Stimulated activated CD4-positive, alpha-beta T cell treated with anti-CD3 and anti-CD28 coated beads, Interleukin-2, amount 100 ng/mL, for 4 hours (primary cell): Measurements from ENCODE around the gene COX5A.
"Not testable (repeated sequence)": the region's sequence is repeated elsewhere in the genome, so short reads cannot be mapped to it uniquely, and the experiment has no call there.

Experiments used
- DNase-seq: peaks from one replicate; pipeline ENCODE4 v3.0.0-alpha.2; 2020; ENCODE audit warnings: low read depth

The COX5A gene

DNA sequence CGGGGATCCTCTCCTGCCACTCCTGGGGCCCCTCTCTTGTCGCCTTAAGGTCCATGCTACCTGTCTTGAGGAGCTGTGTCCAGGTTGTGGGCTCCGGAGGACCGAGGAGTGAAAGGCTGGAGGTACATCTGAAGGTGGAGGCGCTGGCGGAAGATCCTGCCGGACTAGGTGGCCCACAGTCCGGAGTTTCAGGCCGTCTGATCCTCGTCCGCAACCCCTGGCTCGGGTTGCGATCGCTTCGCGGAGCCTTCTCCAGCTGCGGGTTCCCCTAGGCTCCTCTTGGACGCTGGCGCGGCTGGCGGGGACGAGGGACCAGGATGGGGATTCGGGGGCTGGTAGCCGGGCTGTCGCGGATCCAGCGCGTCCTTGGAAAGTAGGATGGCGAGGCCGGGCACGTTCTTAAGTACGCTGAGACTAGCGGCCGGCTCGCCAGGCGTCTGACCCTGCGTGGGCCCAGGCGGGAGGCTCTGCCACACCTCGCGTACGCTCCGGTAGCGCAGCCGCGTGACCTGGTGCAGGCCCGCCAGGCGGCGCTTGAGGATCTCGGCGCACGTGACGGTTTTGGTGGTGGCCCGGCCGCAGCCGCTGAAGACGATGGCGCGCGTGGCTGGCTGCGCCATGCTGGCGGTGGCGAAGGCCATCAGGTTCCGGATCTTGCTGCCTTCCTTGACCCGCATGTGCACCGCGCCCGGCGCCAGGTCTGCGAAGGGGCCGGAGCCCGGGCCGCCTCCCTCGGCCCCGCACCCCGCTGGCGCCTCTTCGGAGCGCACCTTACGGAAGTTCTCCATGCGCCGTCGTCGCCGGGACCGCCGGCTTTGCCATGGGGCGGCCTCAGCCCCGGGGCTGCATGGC lies 18.1 kb upstream of the COX5A start:
- DNase-seq, result peak; percentile 64

DNA sequence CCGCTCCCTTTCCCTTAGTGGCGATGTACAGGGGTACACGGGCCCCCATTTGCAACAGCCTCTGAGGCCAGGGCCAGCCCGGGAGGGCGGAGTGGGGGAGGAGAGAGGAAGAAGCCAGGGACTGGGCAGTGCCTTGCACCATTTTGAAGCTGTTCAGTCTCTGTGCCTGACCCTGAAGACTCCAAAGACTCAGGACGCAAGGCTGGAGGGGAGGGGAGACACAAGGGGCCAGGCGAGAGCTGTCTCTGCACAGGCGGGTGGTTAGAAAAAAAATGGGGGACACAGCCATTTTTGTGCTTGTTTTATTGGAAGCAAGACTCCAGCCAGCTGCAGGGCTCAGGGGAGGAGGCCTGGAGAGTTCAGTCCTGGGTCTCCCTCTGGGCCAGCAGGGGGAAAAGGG lies 17.1 kb upstream of the COX5A start:
- DNase-seq, result no peak

- no peak for DNase-seq
Measured at GRCh38 chr15:74954515-74954914, 16.6 kb upstream of the COX5A start.

- no peak for DNase-seq
Measured at GRCh38 chr15:74951006-74951405, 13.1 kb upstream of the COX5A start.

DNA sequence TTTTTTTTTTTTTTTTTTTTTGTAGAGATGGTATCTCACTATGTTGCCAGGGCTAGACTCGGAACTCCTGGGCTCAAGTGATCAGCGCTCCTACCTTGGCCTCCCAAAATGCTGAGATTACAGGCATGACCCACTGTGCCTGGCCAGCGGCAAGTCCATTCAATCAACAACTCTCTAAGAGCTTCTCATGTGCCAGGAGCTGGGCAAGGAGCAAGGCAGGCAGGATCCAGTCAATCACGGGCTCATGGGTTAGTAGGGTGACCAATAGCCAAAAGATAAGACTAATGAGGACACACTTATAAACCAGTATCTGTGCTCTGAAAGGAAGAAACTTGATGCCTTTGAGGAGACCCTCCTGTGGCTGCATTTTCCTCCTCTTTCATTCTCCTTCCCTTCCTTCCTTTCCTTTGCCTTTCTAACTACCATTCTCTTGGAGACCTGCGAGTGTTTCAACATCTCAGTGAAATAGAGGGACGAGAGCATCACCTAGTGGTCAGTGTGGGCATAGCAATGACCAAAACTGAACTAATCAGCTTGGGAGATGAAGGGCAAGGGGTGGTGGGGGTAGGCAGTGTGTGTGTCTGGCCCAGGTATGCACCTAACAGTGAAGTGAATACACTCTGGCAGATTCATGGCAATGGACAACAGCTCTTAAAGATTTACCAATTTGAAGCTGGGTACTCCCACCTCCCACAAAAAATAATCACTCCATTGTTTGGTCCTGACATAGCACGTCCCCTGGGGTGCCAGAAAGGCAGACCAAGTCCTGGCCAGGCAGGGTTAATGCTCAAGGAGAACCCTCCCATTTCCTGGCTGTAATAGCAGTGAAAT lies 12.4 kb upstream of the COX5A start:
- DNase-seq, result peak; percentile 72

DNA sequence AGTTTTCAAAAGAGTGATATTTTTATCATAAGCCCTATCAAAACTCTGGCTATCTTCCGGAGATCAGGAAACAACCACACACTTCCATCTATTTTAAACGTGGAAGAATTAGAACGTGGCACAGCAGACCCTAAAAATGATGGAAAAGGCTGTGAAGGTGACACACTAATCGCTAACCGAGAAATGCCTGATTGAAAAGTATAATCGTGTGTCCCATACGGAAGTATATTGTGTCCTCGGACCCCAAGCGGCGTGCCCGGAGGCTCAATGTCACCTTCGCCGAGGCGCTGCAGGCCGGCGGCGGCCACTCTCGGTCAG lies 642 bp downstream of the COX5A start:
- no peak for DNase-seq

DNA sequence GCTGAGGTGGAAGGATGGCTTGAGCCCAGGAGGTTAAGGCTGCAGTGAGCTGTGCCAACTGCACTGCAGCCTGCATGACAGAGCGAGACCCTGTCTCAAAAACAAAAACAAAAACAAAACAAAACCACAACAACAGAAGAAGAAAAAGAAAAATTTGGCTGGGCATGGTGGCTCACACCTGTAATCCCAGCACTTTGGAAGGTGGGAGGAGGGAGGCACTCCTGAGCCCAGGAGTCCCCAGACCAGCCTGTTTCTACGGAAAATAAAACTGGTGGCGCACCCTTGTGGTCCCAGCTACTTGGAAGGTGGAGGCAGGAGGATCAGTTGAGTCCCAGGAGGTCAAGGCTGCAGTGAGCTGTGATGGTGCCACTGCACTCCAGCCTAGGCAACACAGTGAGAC lies 2.7 kb downstream of the COX5A start:
- DNase-seq, result not testable (repeated sequence)

GRCh38 chr15:74933573-74933972 lies 4.3 kb downstream of the COX5A start:
- no peak for DNase-seq

DNA sequence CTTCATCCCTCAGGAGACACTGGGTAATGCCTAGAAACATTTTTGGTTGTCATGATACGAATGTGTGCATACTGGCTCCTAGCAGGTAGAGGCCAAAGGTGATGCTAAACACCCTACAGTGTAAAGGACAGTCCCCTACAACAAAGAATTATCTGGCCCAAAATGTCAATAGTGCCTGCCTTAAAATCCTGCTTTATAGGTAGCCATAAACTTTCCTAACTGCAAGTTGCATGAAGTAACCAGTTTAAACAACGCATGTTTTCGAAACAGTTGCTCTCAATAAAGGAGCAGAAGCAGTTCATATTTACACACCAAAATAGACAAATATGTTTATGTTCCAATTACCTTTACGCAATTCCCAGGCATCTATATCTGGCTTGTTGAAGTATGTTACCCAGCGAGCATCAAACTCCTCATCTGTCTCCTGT lies 9.1 kb downstream of the COX5A start:
- no peak for DNase-seq

GRCh38 chr15:74924525-74924924 lies 13.3 kb downstream of the COX5A start:
- no peak for DNase-seq

DNA sequence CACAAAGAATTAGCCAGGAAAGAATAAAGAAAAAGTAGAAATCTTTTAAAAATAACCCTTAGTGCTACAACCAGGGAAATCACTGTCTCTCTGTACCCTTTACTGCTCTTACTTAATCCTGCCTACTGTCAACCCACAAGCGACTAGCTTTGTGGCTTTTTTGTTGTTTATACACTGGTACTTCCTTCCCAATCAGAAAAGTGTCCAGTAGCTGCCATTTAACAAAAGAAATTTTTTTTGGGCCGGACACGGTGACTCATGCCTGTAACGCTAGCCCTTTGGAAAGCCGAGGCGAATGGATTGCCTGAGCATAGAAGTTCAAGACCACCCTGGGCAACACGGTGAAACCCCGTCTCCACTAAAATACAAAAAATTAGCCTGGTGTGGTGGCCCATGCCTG lies 17.4 kb downstream of the COX5A start:
- no peak for DNase-seq

GRCh38 chr15:74917676-74918075 lies 20.2 kb downstream of the COX5A start:
- DNase-seq, result no peak

- not testable (repeated sequence) for DNase-seq
Measured at GRCh38 chr15:74913799-74914198, 24.1 kb downstream of the COX5A start.

DNA sequence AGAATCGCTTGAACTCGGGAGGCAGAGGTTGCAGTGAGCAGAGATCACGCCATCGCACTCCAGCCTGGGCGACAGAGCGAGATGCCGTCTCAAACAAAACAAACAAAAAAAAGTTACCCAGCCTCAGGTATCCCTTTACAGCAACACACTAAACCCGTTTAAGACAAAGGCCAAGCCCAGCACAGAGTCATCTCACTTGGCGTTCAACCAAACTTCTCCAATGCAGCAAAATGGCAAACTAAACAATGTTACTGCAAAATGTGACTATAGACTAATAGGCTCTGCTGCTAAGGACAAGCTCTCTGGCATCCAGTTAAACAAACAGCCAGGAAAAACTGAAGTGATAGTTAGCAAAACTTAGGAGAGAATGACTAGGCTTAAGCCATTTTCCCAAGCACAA lies 24.8 kb downstream of the COX5A start:
- no peak for DNase-seq

- no peak for DNase-seq
Measured at GRCh38 chr15:74908635-74909034, 29.2 kb downstream of the COX5A start.

DNA sequence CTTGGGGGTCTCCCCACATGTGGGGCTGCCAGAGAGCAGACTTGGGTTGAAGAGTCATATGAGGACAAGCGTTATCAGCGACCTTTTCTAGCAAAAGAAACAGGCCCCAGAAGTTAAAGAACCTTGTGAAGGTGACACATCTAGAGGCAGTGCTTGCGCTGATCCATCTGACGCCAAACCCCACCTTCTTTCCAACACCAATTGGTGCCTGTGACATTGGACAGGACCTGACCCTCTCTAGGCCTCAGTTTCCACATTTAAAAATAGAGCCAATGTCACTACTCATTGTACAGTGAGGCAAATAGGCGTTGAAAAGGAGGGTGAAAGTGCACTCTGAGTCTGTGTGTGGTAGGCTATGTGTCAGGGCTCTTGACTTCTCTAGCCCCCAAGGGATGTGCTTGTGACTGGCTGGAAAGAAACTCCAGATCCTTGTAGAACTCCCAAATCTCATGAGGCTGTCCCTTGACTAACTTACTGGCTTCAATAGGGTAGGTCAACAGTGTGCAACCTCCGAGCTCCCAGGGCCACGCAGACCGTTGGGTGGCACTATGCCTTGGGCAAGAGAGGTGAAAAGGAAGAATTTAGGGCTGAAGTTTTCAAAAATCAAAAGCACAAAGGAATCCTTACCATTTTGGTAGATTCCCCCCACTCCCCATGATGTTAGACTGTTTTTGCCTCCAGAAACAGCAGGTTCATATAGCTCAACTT lies 30.6 kb downstream of the COX5A start:
- no peak for DNase-seq

- DNase-seq, result peak; percentile 59
Measured at GRCh38 chr15:74906450-74907162, 31.3 kb downstream of the COX5A start, which contains the start of gene FAM219B. Gene FAM219B, minus strand, starts transcription at chr15:74906851. Its CDS starts 51 bp downstream, at chr15:74906800.

DNA sequence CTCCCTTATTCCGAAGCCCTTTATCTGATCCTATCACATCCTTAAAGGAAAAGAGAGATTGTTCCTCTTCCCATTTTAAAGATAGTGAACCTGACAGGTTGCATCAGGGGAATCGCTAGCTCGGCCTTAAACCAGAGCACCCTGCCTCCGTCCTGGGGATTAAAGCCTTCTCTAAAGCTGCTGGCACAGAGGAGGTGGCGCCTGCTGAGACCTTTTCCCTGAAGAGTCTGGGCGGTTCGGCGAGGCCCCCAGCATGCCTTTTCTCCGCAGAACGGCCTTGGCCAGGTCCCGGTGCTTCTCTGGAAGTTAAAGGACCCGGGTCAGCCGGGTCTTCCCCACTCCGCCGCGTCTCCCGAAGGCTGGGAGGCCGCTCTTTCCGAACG lies 31.8 kb downstream of the COX5A start:
- DNase-seq, result no peak

DNA sequence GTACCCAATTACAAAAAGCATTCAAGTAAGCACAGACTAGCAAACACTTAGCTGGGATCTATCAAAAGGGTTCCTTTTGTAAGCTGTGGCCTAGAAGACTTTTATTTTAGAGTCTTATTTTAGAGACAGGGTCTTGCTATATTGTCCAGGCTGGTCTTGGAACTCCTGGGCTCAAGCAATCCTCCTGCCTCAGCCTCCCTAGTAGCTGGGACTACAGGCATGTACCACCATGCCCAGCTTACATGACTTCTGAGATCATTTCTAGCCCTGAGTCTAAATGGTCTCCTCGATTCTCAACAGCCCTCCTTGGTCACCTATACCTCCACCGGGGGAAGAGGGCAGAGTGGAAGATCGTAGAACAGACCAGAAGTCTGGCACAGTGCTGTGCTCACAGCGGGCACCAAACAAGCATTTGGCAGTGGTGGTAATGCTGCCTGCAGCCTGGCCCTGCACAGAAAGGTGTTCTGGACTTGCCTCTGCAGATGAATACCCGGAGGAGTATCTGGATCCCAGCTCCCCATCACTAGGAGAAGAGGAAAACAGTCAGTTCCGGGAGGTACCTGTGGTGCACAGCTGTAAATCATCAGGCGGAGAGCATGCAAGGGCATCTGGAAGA lies 33.6 kb downstream of the COX5A start:
- no peak for DNase-seq

- DNase-seq, result no peak
Measured at GRCh38 chr15:74903676-74904075, 34.2 kb downstream of the COX5A start.

GRCh38 chr15:74902295-74903075 lies 35.4 kb downstream of the COX5A start:
- no peak for DNase-seq
